Measurements from ENCODE around the gene PIP4K2A. TPM values are rescaled to one million over a fixed set of nuclear protein-coding genes. Genes with fewer than 3 reads are reported as not detected.

Gene PIP4K2A
- total RNA-seq, 6 experiments from 2014 or later: 50.1 to 67.9 (median 58.9) TPM

DNA sequence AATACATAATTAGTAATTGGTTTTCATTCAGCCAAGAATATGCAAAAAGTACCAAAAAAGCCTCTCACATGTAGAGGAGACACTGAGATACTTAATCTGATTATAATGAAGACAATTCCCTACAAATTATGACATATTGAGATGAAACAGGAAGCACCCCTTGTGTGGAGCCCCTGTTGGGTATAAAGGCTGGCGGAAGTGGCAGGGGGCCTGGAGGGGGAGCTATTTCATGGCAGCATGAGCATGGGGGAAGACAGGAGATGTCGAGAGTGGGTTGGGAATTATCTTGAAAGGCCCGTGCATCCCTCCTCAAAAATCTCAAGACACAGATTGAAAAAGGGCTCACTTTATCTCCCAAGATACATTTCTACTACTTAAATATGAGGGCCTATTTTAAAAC, 96.9 kb downstream of the PIP4K2A start:
- peaks cover 89% of the 10 kb centered on the region for H3K4me1 Mint-ChIP-seq (ENCODE audit: low read depth)
- H3K27ac Mint-ChIP-seq: peak overlapping the region; percentile 87
- H3K27me3 Mint-ChIP-seq (ENCODE audit: insufficient read depth): no peaks in the 10 kb centered on the region
- no peaks in the 10 kb centered on the region for H3K9me3 Mint-ChIP-seq
- peak overlapping the region; percentile 55 for H3K4me3 Mint-ChIP-seq
- TF ChIP-seq, protein P1, sequence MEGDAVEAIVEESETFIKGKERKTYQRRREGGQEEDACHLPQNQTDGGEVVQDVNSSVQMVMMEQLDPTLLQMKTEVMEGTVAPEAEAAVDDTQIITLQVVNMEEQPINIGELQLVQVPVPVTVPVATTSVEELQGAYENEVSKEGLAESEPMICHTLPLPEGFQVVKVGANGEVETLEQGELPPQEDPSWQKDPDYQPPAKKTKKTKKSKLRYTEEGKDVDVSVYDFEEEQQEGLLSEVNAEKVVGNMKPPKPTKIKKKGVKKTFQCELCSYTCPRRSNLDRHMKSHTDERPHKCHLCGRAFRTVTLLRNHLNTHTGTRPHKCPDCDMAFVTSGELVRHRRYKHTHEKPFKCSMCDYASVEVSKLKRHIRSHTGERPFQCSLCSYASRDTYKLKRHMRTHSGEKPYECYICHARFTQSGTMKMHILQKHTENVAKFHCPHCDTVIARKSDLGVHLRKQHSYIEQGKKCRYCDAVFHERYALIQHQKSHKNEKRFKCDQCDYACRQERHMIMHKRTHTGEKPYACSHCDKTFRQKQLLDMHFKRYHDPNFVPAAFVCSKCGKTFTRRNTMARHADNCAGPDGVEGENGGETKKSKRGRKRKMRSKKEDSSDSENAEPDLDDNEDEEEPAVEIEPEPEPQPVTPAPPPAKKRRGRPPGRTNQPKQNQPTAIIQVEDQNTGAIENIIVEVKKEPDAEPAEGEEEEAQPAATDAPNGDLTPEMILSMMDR (IDR thresholded peaks at IDR 0.05): peak; percentile 54
- no peak for DNase-seq
- peaks cover 18% of the 10 kb centered on the region for H3K36me3 Mint-ChIP-seq (ENCODE audit: low read depth)

GRCh38 chr10:22617051-22617450, 97.3 kb downstream of the PIP4K2A start:
- peaks cover 89% of the 10 kb centered on the region for H3K4me1 Mint-ChIP-seq (ENCODE audit: low read depth)

GRCh38 chr10:22615819-22616499, 98.4 kb downstream of the PIP4K2A start:
- no peaks in the 10 kb centered on the region for H3K27me3 Mint-ChIP-seq (ENCODE audit: insufficient read depth)
- H3K4me3 Mint-ChIP-seq: peak overlapping the region; percentile 74; the same call in 1 of the 2 replicates

More at GRCh38 chr10:22617051-22617450, 97.3 kb downstream of the PIP4K2A start:
- H3K36me3 Mint-ChIP-seq (ENCODE audit: low read depth): peaks cover 22% of the 10 kb centered on the region
- TF ChIP-seq, protein P1 (IDR thresholded peaks at IDR 0.05): no peak
- H3K9me3 Mint-ChIP-seq: no peaks in the 10 kb centered on the region
- H3K27me3 Mint-ChIP-seq (ENCODE audit: insufficient read depth): no peaks in the 10 kb centered on the region
- peak overlapping the region; percentile 87 for H3K27ac Mint-ChIP-seq
- no peak for DNase-seq
- no peak overlapping the region for H3K4me3 Mint-ChIP-seq

DNA sequence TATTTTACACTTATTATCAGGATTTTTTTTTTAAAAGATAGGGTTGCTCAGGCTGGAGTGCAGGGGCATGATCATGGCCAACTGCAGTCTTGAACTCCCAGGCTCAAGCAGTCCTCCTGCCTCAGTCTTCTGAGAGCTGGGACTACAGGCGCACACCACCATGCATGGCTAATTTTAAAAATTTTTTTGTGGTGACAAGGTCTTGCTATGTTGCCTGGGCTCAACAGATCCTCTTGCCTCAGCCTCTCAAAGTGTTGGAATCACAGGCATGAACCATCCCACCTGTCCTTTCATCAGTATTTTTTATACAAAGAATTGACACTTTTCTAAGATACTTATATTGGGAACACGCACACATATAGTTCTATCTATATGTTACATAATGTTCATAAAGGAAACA, 99.3 kb downstream of the PIP4K2A start:
- H3K4me1 Mint-ChIP-seq (ENCODE audit: low read depth): peaks cover 71% of the 10 kb centered on the region
- H3K27ac Mint-ChIP-seq: no peak overlapping the region

More at GRCh38 chr10:22615819-22616499, 98.4 kb downstream of the PIP4K2A start:
- Mint-ChIP-seq H3K27ac (peak overlapping the region; percentile 68; the same call in 1 of the 2 replicates), H3K4me1 (ENCODE audit: low read depth) (peaks cover 79% of the 10 kb centered on the region), H3K36me3 (ENCODE audit: low read depth) (peaks cover 25% of the 10 kb centered on the region), H3K9me3 (no peaks in the 10 kb centered on the region)
- TF ChIP-seq, protein P1 (IDR thresholded peaks at IDR 0.05): no peak
- DNase-seq: no peak

GRCh38 chr10:22613011-22613410, 101.4 kb downstream of the PIP4K2A start:
- no peak overlapping the region for H3K4me3 Mint-ChIP-seq
- peak overlapping the region; percentile 2; the same call in 1 of the 2 replicates for H3K27ac Mint-ChIP-seq
- no peak for DNase-seq
- peaks cover 51% of the 10 kb centered on the region for H3K4me1 Mint-ChIP-seq (ENCODE audit: low read depth)
- TF ChIP-seq, protein P1 (IDR thresholded peaks at IDR 0.05): no peak
- no peaks in the 10 kb centered on the region for H3K9me3 Mint-ChIP-seq
- no peaks in the 10 kb centered on the region; the same call in 1 of the 2 replicates for H3K27me3 Mint-ChIP-seq (ENCODE audit: insufficient read depth)
- H3K36me3 Mint-ChIP-seq (ENCODE audit: low read depth): peaks cover 51% of the 10 kb centered on the region

More for the DNA sequence above, 99.3 kb downstream of the PIP4K2A start:
- no peak for DNase-seq
- H3K27me3 Mint-ChIP-seq (ENCODE audit: insufficient read depth): no peaks in the 10 kb centered on the region; the same call in 1 of the 2 replicates
- H3K36me3 Mint-ChIP-seq (ENCODE audit: low read depth): peaks cover 34% of the 10 kb centered on the region
- H3K9me3 Mint-ChIP-seq: no peaks in the 10 kb centered on the region
- H3K4me3 Mint-ChIP-seq: no peak overlapping the region; the same call in 1 of the 2 replicates
- TF ChIP-seq, protein P1 (IDR thresholded peaks at IDR 0.05): no peak
